Epithelial cell of proximal tubule (primary cell): ENCODE data around the gene UNC13C. TPM values are rescaled to one million over a fixed set of nuclear protein-coding genes. Genes with fewer than 3 reads are reported as not detected.

Experiments used
- DNase-seq: peaks from one replicate; pipeline ENCODE4 v3.0.0-alpha.2; 2011; ENCODE audit warnings: low read depth
- H3K4me3 ChIP-seq: 2 replicates; pipeline ENCODE4 v1.5.1; 2011; ENCODE audit warnings: low read depth, mild to moderate bottlenecking, low read length
- CTCF ChIP-seq: conservative IDR thresholded peaks from 2 replicates; pipeline ENCODE4 v1.5.1; 2012; ENCODE audit warnings: low read depth, mild to moderate bottlenecking, low read length
- total RNA-seq: library from RNA; depleted of rRNA; stranded (reverse); fragments of >200 nt; gene quantifications from 2 replicates; pipeline ENCODE4 v1.2.3, GENCODE V29; 2015

Gene UNC13C
- total RNA-seq, 1 donor from 2014 or later, result 0.06 TPM

GRCh38 chr15:54322341-54322740 is 344.1 kb downstream of the UNC13C start:
- TF ChIP-seq CTCF, result no peak

GRCh38 chr15:54345301-54345700 is 367.1 kb downstream of the UNC13C start:
- no peak for TF ChIP-seq CTCF
- no peak for DNase-seq
- no peak overlapping the region for H3K4me3 ChIP-seq

More at GRCh38 chr15:54322341-54322740, 344.1 kb downstream of the UNC13C start:
- DNase-seq, result no peak
- no peak overlapping the region for H3K4me3 ChIP-seq

GRCh38 chr15:54345827-54346226 is 367.6 kb downstream of the UNC13C start:
- TF ChIP-seq CTCF, result no peak

GRCh38 chr15:54347082-54347827 is 369.0 kb downstream of the UNC13C start:
- no peak overlapping the region for H3K4me3 ChIP-seq
- TF ChIP-seq CTCF, result no peak
- no peak for DNase-seq

More at GRCh38 chr15:54345827-54346226, 367.6 kb downstream of the UNC13C start:
- no peak for DNase-seq
- H3K4me3 ChIP-seq, result no peak overlapping the region

GRCh38 chr15:54353726-54354125 is 375.5 kb downstream of the UNC13C start:
- TF ChIP-seq CTCF, result no peak
- no peak overlapping the region for H3K4me3 ChIP-seq

GRCh38 chr15:54354341-54354740 is 376.1 kb downstream of the UNC13C start:
- no peak overlapping the region for H3K4me3 ChIP-seq
- no peak for DNase-seq
- no peak for TF ChIP-seq CTCF

More at GRCh38 chr15:54353726-54354125, 375.5 kb downstream of the UNC13C start:
- DNase-seq, result no peak

GRCh38 chr15:54364961-54365360 is 386.7 kb downstream of the UNC13C start:
- no peak for TF ChIP-seq CTCF
- H3K4me3 ChIP-seq, result no peak overlapping the region
- no peak for DNase-seq
